GM21515 (cell line): ENCODE data around the gene GXYLT1.
"Not testable (repeated sequence)": the region's sequence is repeated elsewhere in the genome, so short reads cannot be mapped to it uniquely, and the experiment has no call there.

Experiments used
- ATAC-seq: cut with Tn5 transposase; IDR thresholded peaks from one replicate; pipeline ENCODE4 v1.9.1; 2021; ENCODE audit not compliant: unreplicated experiment

GXYLT1 gene

GRCh38 chr12:42103155-42103554, 41.5 kb downstream of the GXYLT1 start:
- no peak for ATAC-seq

GRCh38 chr12:42102720-42103119, 42.0 kb downstream of the GXYLT1 start:
- no peak for ATAC-seq

- ATAC-seq, result no peak
Measured at GRCh38 chr12:42099433-42099832, 45.2 kb downstream of the GXYLT1 start.

- ATAC-seq, result peak; percentile 87
Measured at GRCh38 chr12:42097971-42098370, 46.7 kb downstream of the GXYLT1 start.

- ATAC-seq, result no peak
Measured at GRCh38 chr12:42094277-42094676, 50.4 kb downstream of the GXYLT1 start.

GRCh38 chr12:42091769-42092168, 52.9 kb downstream of the GXYLT1 start:
- no peak for ATAC-seq

GRCh38 chr12:42090899-42091298, 53.8 kb downstream of the GXYLT1 start:
- ATAC-seq, result no peak

- ATAC-seq, result no peak
Measured at GRCh38 chr12:42086031-42086430, 58.6 kb downstream of the GXYLT1 start.

- no peak for ATAC-seq
Measured at GRCh38 chr12:42085594-42085993, 59.1 kb downstream of the GXYLT1 start.

- ATAC-seq, result no peak
Measured at GRCh38 chr12:42084522-42084921, 60.2 kb downstream of the GXYLT1 start.

- ATAC-seq, result no peak
Measured at GRCh38 chr12:42076976-42077375, 67.7 kb downstream of the GXYLT1 start.

GRCh38 chr12:42070036-42070435, 74.6 kb downstream of the GXYLT1 start:
- no peak for ATAC-seq

- ATAC-seq, result no peak
Measured at GRCh38 chr12:42059127-42059526, 85.5 kb downstream of the GXYLT1 start.

- peak; percentile 96 for ATAC-seq
Measured at GRCh38 chr12:42056130-42056529, 88.5 kb downstream of the GXYLT1 start.

- no peak for ATAC-seq
Measured at GRCh38 chr12:42053456-42053855, 91.2 kb downstream of the GXYLT1 start.

- ATAC-seq, result not testable (repeated sequence)
Measured at GRCh38 chr12:42048980-42049379, 95.7 kb downstream of the GXYLT1 start.

GRCh38 chr12:42039577-42039976, 105.1 kb downstream of the GXYLT1 start:
- no peak for ATAC-seq

- no peak for ATAC-seq
Measured at GRCh38 chr12:42039176-42039575, 105.5 kb downstream of the GXYLT1 start.

GRCh38 chr12:42031847-42032564, 112.7 kb downstream of the GXYLT1 start:
- no peak for ATAC-seq
